OCI-LY1 (cell line): Measurements from ENCODE around the gene ALS2.
"Not testable (repeated sequence)": the region's sequence is repeated elsewhere in the genome, so short reads cannot be mapped to it uniquely, and the experiment has no call there.

Experiments
- H2AFZ ChIP-seq: fragments of 200-600 bp; sonication (generic), shearing (Covaris generic); 2 replicates; pipeline ENCODE4 v1.6.0; 2014; ENCODE audit warnings: antibody characterized with exemption, mild to moderate bottlenecking, low read length
- H3F3A ChIP-seq: fragments of 200-600 bp; sonication (generic), shearing (Covaris generic); 2 replicates; pipeline ENCODE4 v1.6.0; 2014; ENCODE audit warnings: mild to moderate bottlenecking, antibody characterized with exemption, low read length, moderate library complexity; ENCODE audit not compliant: insufficient read depth
- H3K27ac ChIP-seq: fragments of 200-600 bp; sonication (generic); 2 replicates; pipeline ENCODE4 v1.5.1; 2014; ENCODE audit warnings: low read length, mixed run types, mild to moderate bottlenecking, low read depth; ENCODE audit not compliant: poor library complexity, severe bottlenecking
- H3K27me3 ChIP-seq: fragments of 200-600 bp; sonication (generic); 2 replicates; pipeline ENCODE4 v1.6.0; 2014; ENCODE audit warnings: antibody characterized with exemption, mild to moderate bottlenecking, low read length, moderate library complexity; ENCODE audit not compliant: insufficient read depth
- H3K36me3 ChIP-seq: fragments of 200-600 bp; sonication (generic); 2 replicates; pipeline ENCODE4 v1.6.1; 2014; ENCODE audit warnings: mild to moderate bottlenecking, antibody characterized with exemption, low read length, moderate library complexity, mixed read lengths; ENCODE audit not compliant: insufficient read depth
- H3K4me1 ChIP-seq: fragments of 200-600 bp; sonication (generic); 2 replicates; pipeline ENCODE4 v1.5.1; 2014; ENCODE audit warnings: mild to moderate bottlenecking, low read length, moderate library complexity; ENCODE audit not compliant: insufficient read depth, severe bottlenecking
- H3K4me2 ChIP-seq: fragments of 200-600 bp; sonication (generic), shearing (Covaris generic); 2 replicates; pipeline ENCODE4 v1.6.1; 2014; ENCODE audit warnings: low read length
- H3K4me3 ChIP-seq: fragments of 200-600 bp; sonication (generic); 2 replicates; pipeline ENCODE4 v1.5.1; 2014; ENCODE audit warnings: low read length, low read depth, mild to moderate bottlenecking, mixed read lengths; ENCODE audit not compliant: poor library complexity, severe bottlenecking
- H3K79me2 ChIP-seq: fragments of 200-600 bp; shearing (Covaris generic); 2 replicates; pipeline ENCODE4 v1.6.1; 2016; ENCODE audit warnings: mixed run types, low read length, mixed read lengths; ENCODE audit not compliant: insufficient read depth
- H3K9ac ChIP-seq: fragments of 200-600 bp; sonication (generic), shearing (Covaris generic); 2 replicates; pipeline ENCODE4 v1.6.1; 2014; ENCODE audit warnings: mild to moderate bottlenecking, low read length, mixed read lengths
- H3K9me2 ChIP-seq: fragments of 200-600 bp; sonication (generic), shearing (Covaris generic); 2 replicates; pipeline ENCODE4 v1.6.1; 2014; ENCODE audit warnings: low read depth, mild to moderate bottlenecking, low read length, mixed read lengths
- H3K9me3 ChIP-seq: fragments of 200-600 bp; shearing (Covaris generic); 2 replicates; pipeline ENCODE4 v1.6.1; 2014; ENCODE audit warnings: low read length, mixed read lengths
- H4K20me1 ChIP-seq: fragments of 200-600 bp; sonication (generic), shearing (Covaris generic); 2 replicates; pipeline ENCODE4 v1.6.0; 2016; ENCODE audit warnings: mild to moderate bottlenecking, low read length; ENCODE audit not compliant: insufficient read depth
- EZH2 ChIP-seq: fragments of 200-600 bp; sonication (generic), shearing (Covaris generic); IDR thresholded peaks from 2 replicates; pipeline ENCODE4 v1.8.0; 2017; ENCODE audit warnings: borderline replicate concordance, mixed run types, mild to moderate bottlenecking, antibody characterized with exemption, low read length, moderate library complexity, mixed read lengths
- TF ChIP-seq, protein P1 (sequence below): fragments of 200-600 bp; sonication (generic), shearing (Covaris generic); IDR thresholded peaks from 2 replicates; pipeline ENCODE4 v1.5.1; 2017; ENCODE audit warnings: mild to moderate bottlenecking, antibody characterized with exemption, low read length, moderate library complexity, mixed read lengths

Gene ALS2

DNA sequence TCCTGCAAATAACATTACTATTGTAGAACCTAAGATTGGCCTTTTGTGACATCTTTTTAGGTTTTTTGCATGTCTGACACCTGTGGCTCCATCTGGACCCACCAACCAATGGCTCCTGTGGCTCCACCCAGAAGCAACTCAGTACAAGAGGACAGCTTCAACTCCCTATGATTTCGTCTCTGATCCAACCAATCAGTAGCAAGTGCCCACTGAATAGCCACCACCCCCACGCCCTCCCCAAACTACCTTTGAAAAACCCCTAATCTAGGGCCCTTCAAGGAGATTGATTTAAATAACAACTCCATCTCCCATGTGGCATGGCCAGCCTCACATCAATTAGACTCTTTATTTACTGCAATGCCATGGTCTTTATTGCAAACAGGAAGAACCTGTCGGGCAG is 105.9 kb downstream of the ALS2 start:
- H3K9me2 ChIP-seq: no peaks in the 10 kb centered on the region
- no peak overlapping the region for H3K4me2 ChIP-seq
- no peaks in the 10 kb centered on the region for H3K4me1 ChIP-seq
- H3K27ac ChIP-seq: no peak overlapping the region
- no peaks in the 10 kb centered on the region for H3K9me3 ChIP-seq
- H3F3A ChIP-seq: no peaks in the 10 kb centered on the region
- TF ChIP-seq, protein P1, sequence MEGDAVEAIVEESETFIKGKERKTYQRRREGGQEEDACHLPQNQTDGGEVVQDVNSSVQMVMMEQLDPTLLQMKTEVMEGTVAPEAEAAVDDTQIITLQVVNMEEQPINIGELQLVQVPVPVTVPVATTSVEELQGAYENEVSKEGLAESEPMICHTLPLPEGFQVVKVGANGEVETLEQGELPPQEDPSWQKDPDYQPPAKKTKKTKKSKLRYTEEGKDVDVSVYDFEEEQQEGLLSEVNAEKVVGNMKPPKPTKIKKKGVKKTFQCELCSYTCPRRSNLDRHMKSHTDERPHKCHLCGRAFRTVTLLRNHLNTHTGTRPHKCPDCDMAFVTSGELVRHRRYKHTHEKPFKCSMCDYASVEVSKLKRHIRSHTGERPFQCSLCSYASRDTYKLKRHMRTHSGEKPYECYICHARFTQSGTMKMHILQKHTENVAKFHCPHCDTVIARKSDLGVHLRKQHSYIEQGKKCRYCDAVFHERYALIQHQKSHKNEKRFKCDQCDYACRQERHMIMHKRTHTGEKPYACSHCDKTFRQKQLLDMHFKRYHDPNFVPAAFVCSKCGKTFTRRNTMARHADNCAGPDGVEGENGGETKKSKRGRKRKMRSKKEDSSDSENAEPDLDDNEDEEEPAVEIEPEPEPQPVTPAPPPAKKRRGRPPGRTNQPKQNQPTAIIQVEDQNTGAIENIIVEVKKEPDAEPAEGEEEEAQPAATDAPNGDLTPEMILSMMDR: no peak
- H3K4me3 ChIP-seq: no peak overlapping the region
- no peaks in the 10 kb centered on the region for H3K79me2 ChIP-seq
- peaks cover 4% of the 10 kb centered on the region; the same call in 1 of the 2 replicates for H3K27me3 ChIP-seq
- no peak overlapping the region for H3K9ac ChIP-seq
- no peak overlapping the region for H2AFZ ChIP-seq
- H4K20me1 ChIP-seq: no peaks in the 10 kb centered on the region
- H3K36me3 ChIP-seq: no peaks in the 10 kb centered on the region

DNA sequence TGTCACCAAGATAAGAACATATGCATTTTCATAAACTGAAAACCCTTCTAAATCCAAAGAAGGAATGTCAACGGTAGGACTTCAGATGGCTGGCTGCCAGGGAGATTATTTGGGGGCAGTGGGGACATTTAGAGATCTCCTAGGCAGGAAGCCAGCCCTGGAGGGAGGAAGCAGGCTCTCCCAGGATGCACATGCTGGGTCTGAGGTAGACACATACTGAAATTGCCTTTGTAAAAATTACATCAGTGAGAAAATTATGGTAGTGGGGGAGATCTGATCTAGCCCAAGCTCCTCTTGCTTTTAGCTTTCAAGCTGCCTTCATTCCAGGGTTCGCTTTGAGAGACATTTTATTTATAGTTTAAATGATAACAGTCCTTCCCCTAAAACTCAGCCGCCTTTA is 106.4 kb downstream of the ALS2 start:
- Histone ChIP-seq H3K4me3 (no peak overlapping the region), H3K79me2 (no peaks in the 10 kb centered on the region), H3K27ac (no peak overlapping the region), H3K36me3 (no peaks in the 10 kb centered on the region), H3K9me3 (no peaks in the 10 kb centered on the region), H3K27me3 (peaks cover 4% of the 10 kb centered on the region; the same call in 1 of the 2 replicates), H3F3A (no peaks in the 10 kb centered on the region), H3K4me2 (no peak overlapping the region), H2AFZ (no peak overlapping the region), H4K20me1 (no peaks in the 10 kb centered on the region), H3K9me2 (no peaks in the 10 kb centered on the region), H3K9ac (no peak overlapping the region), H3K4me1 (no peaks in the 10 kb centered on the region)
- TF ChIP-seq EZH2: no peak
- TF ChIP-seq, protein P1: no peak

DNA sequence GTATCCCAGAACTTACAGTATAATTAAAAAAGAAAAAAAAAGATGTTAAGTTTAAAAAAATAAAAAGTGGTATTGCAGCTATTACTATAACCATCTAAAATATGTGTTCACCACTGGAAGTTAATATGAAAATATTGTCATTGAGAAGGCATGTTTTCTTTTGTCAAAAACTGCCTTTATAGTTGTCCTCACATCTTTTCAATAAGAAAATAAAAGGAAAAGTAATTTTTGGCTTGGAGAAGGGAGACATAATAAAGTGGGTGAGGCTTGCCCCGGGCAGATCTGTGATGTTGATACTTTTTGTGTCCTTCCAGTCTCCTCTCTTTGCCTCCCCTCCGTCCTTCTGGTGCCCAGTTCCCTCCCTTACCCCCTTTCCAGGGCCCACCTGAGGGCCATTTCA is 107.2 kb downstream of the ALS2 start:
- H3K36me3 ChIP-seq: no peaks in the 10 kb centered on the region
- no peak overlapping the region for H2AFZ ChIP-seq
- no peak overlapping the region for H3K4me3 ChIP-seq
- no peaks in the 10 kb centered on the region for H3F3A ChIP-seq
- no peak for TF ChIP-seq EZH2
- TF ChIP-seq, protein P1: no peak
- no peak overlapping the region for H3K4me2 ChIP-seq
- H4K20me1 ChIP-seq: no peaks in the 10 kb centered on the region
- H3K9ac ChIP-seq: no peak overlapping the region
- H3K79me2 ChIP-seq: no peaks in the 10 kb centered on the region
- H3K27ac ChIP-seq: no peak overlapping the region
- no peaks in the 10 kb centered on the region for H3K9me2 ChIP-seq
- peaks cover 4% of the 10 kb centered on the region; the same call in 1 of the 2 replicates for H3K27me3 ChIP-seq
- H3K4me1 ChIP-seq: no peaks in the 10 kb centered on the region
- no peaks in the 10 kb centered on the region for H3K9me3 ChIP-seq

DNA sequence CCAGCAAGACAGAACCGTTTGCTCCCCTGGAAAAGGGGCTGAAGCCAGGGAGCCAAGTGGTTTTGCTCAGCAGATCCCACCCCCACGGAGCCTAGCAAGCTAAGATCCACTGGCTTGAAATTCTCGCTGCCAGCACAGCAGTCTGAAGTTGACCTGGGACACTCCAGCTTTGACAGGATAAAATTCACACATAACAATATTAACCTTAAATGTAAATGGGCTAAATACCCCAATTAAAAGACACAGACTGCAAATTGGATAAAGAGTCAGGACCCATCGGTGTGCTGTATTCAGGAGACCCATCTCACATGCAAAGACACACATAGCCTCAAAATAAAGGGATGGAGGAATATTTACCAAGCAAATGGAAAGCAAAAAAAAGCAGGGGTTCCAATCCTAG is 109.5 kb downstream of the ALS2 start:
- not testable (repeated sequence) for H2AFZ ChIP-seq, H3K4me3 ChIP-seq, H3K9ac ChIP-seq, H3F3A ChIP-seq, H3K4me2 ChIP-seq, H4K20me1 ChIP-seq, H3K36me3 ChIP-seq, H3K27me3 ChIP-seq, H3K9me3 ChIP-seq, H3K27ac ChIP-seq, H3K79me2 ChIP-seq, H3K4me1 ChIP-seq, H3K9me2 ChIP-seq
